Erythroblast (primary cell): Measurements from ENCODE around the gene MYO15B.

Experiments
- GATA1 ChIP-seq: IDR thresholded peaks from 2 replicates; pipeline ENCODE4 v1.6.1; 2011; ENCODE audit warnings: low read depth, mild to moderate bottlenecking, control low read depth, low read length, moderate library complexity
- POLR2A ChIP-seq: IDR thresholded peaks from 2 replicates; pipeline ENCODE4 v1.6.1; 2011; ENCODE audit warnings: mild to moderate bottlenecking, low read length

DNA sequence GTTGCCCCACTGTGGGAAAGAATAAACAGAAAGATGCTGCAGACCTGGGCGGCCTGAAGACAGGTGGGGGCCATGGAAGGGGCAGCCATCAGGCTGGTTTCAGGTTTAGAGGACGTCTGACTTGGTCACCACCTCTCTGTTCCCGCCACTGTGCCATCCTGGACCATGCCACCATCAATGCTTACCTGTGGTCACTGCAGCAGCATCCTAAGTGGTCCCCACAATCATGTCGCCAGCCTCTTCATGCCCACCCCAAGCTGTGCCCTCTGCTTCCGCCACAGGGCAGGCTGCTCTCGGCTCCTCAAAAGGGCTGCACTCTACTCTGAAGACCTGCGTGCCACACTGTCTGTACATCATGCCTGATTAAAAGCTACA, 56.0 kb downstream of the MYO15B start:
- TF ChIP-seq POLR2A = no peak
- no peak for TF ChIP-seq GATA1
